WI38 (cell line): Measurements from ENCODE around the gene FMO2.
A peak's percentile ranks its signal among the peaks of the same experiment; 100 is the strongest.

ENCODE experiments used
- H3K4me3 ChIP-seq: 2 replicates; pipeline ENCODE4 v1.5.1; 2011; ENCODE audit warnings: low read depth, mild to moderate bottlenecking, control low read depth, low read length
- TF ChIP-seq, protein P1 (sequence below): IDR thresholded peaks from 2 replicates; pipeline ENCODE4 v1.5.1; 2012; ENCODE audit warnings: low read depth, mild to moderate bottlenecking, control low read depth, low read length

FMO2 gene

DNA sequence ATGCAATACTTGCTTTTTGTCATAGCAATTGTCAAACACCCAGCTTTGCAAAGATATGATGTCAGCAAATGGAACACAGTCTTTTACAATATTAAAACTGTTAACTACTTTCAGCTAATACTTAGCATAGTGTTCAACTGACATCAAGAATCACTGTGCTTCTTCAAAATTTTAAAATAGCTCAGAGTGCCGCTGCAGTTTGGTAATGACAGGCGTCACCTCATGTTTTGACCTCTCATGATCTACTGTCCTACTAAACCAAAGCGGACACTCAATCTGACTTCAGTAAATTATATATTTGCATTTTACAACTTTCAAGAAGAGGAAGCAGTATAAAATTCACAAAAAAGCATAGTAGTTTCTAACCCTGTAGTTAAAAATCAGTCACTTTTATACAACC is 65.2 kb downstream of the FMO2 start:
- no peak overlapping the region for H3K4me3 ChIP-seq
- TF ChIP-seq, protein P1, sequence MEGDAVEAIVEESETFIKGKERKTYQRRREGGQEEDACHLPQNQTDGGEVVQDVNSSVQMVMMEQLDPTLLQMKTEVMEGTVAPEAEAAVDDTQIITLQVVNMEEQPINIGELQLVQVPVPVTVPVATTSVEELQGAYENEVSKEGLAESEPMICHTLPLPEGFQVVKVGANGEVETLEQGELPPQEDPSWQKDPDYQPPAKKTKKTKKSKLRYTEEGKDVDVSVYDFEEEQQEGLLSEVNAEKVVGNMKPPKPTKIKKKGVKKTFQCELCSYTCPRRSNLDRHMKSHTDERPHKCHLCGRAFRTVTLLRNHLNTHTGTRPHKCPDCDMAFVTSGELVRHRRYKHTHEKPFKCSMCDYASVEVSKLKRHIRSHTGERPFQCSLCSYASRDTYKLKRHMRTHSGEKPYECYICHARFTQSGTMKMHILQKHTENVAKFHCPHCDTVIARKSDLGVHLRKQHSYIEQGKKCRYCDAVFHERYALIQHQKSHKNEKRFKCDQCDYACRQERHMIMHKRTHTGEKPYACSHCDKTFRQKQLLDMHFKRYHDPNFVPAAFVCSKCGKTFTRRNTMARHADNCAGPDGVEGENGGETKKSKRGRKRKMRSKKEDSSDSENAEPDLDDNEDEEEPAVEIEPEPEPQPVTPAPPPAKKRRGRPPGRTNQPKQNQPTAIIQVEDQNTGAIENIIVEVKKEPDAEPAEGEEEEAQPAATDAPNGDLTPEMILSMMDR, result no peak

DNA sequence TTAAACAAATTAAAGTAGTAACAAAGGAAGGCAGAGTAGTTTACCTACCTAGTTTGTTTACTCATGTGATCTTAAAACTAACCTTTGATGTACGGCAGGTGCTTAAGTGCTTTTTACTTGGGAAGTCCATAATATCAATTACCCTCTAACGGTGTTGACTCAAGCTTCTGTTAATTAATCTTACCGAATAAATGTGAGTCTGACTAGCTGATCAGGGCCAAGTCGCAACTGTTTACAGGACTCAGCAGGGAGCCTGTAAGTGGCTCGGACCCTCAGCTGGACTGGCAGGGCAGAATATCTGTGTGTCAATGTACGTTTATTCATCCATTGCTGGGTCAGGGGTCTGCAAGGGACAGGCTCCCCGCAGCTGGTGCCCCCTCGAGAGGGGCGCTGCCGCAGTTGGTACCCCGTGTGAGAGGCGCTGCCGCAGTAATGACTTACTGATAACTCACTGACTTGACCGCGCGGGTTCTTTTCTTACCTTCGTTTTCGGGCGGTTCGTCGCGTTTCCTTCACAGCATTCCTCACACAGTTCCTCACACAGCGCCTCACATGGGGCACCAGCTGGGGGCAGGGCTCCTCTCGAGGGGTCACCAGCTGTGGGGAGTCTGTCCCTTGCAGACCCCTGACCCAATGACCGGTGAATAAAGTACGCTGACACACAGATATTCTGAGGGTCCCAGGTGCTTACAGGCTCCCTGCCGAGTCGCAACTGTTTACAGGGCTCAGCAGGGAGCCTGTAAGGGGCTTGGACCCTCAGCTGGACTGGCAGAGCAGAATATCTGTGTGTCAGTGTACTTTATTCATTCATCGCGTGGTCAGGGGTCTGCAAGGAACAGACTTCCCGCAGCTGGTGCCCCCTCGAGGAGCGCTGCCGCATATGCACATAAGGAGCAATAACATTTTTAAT is 66.2 kb downstream of the FMO2 start:
- TF ChIP-seq, protein P1, result peak; percentile 68
- peak overlapping the region; percentile 58 for H3K4me3 ChIP-seq

DNA sequence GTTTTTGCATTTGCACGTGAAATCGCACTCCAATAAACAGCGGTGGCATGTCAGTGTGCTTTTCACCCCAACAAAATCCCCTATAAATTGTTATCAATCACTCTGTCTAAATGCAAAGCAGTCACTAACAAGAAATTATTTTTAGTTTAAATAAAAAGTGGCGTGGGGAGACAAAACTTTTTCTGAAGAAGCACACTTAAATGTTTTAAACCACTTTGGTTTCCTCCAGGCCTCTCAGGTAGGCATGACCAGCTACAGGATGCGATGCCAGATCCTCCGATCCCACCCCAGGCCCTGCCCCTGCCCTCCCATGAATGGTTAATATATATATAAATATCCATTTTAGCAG is 66.8 kb downstream of the FMO2 start:
- TF ChIP-seq, protein P1, result no peak

DNA sequence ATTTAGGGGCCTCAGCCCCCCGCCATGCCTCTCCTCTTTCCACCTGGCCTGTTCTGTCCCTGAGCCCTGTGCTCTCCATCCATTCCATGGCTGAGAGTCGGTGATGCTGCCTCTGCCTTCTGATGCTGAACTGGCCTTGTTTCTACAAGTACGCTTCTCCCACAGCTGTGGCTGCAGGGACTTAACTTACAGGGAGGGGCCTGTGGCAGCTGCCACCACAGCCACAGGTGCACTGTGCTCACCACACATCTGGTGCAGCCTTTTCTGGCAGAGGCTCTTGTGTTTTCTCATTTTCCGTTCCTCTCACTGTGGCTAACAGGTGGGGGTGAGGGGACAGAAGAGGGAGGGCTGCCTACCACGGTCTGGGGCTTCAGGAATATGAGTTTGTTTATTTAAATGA is 67.4 kb downstream of the FMO2 start:
- no peak overlapping the region for H3K4me3 ChIP-seq
- TF ChIP-seq, protein P1, result no peak

More for the DNA sequence above, 66.8 kb downstream of the FMO2 start:
- peak overlapping the region; percentile 58 for H3K4me3 ChIP-seq

DNA sequence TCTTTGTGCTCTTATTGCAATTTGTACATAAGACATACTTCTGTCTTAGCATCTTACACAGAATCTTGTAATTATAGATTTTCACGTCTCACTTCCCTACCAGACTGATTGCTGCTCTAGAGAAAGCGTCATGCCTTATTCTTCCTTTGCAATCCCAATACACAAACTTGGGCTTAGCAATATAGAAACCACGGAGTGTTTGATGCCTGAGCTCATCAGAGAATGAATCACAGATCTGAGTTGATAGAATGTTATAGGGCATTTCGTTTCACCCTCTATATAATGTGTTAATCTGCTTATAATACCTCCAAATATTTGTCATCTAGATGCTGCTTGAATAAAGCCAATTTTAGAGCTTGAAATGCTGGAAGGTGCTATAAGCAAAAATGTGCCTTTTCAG is 69.8 kb downstream of the FMO2 start:
- TF ChIP-seq, protein P1, result no peak

DNA sequence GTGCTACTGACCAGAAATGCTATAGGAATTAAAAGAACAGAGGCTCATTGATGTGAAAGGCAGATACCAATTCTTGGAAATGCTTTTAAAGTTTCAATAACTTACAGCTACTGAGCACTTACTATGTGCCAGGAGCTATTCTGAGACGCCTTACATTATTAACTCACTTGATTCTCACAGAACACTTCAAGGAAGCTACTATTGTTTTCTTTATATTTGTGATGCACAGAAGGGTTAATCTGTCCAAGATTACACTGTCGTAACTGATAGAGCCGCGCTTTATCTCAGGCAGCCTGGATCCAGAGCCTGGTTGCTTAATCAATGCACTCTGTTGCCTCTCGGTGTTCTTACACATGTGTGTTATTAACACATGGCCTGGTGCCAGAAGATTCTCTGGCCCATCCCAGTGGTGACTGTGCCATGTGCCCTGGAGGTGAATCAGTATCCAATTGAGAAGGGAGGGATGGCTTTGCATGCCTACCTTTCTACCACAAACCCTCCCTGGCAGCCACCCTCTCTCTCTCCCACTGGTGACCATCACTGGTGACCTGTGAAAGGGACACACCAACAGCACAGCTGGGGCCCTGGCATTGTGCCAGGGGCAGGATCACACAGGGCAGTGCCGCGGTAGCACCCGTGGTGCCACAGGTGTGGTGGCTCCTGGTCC is 72.0 kb downstream of the FMO2 start:
- TF ChIP-seq, protein P1, result no peak
- H3K4me3 ChIP-seq, result no peak overlapping the region

More for the DNA sequence above, 69.8 kb downstream of the FMO2 start:
- H3K4me3 ChIP-seq, result no peak overlapping the region

DNA sequence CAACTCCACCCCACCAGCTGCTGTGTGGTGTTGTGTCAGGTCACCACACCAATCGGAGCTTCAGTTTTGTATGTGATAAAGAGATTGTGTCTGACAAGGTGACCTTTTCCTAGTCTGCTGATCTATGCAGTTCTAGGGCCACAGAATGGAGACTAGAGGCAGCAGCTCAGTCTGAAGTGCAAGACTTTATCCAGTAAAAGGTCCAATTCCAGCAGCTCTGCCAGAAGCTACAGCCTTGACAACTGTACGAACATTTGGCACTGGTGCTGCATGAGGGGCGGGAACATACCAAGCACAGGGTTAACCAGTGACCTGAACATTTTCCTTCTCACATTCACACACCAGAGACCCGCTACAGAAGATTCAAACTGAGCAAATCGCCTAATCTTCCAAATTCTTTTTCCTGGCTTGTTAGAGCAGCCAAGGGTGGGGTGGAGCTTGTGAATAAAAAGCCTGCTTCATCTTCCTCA is 72.5 kb downstream of the FMO2 start:
- TF ChIP-seq, protein P1, result no peak

More for the DNA sequence above, 72.5 kb downstream of the FMO2 start:
- H3K4me3 ChIP-seq, result no peak overlapping the region
